HEK293 (cell line): ENCODE data around the gene TRAF1.

ENCODE experiments used
- CTCF ChIA-PET: fragments of 350-600 bp; formaldehyde crosslinking; extraction: SDS; loops from one replicate; lab custom pipeline; 2021; ENCODE audit warnings: antibody characterized with exemption; lab: Yijun Ruan, JAX
- POLR2A ChIA-PET: fragments of 300-600 bp; formaldehyde crosslinking; extraction: SDS; loops from one replicate; lab custom pipeline; 2020; ENCODE audit warnings: antibody characterized with exemption, inconsistent platforms; lab: Yijun Ruan, JAX
- H3K27ac ChIP-seq: fragments of 200-500 bp; sonication (Bioruptor generic); 2 replicates; pipeline ENCODE4 v1.5.1; 2014; ENCODE audit warnings: low read depth, low read length, control low read depth, inconsistent platforms; ENCODE audit errors: extremely low read depth
- H3K36me3 ChIP-seq, 2 experiments: fragments of 200-500 bp in 1 of 2; sonication (Bioruptor generic) in 1 of 2; 1 replicate in 1 of 2; 2 replicates in 1 of 2; pipeline ENCODE4 v1.5.1; 2014 to 2017; ENCODE audit warnings: inconsistent platforms in 2 of 2, low read length in 2 of 2; ENCODE audit not compliant: control insufficient read depth in 2 of 2, insufficient read depth in 1 of 2
- H3K4me1 ChIP-seq: fragments of 200-500 bp; sonication (Bioruptor generic); 2 replicates; pipeline ENCODE4 v1.5.1; 2014; ENCODE audit warnings: mild to moderate bottlenecking, low read length, inconsistent platforms; ENCODE audit not compliant: control insufficient read depth, insufficient read depth
- H3K4me3 ChIP-seq: 2 replicates; pipeline ENCODE4 v1.5.1; 2011; ENCODE audit warnings: low read depth, mild to moderate bottlenecking, control low read depth, low read length, moderate library complexity
- H3K9me3 ChIP-seq: fragments of 200-500 bp; sonication (Bioruptor generic); 2 replicates; pipeline ENCODE4 v1.5.1; 2014; ENCODE audit warnings: low read depth, low read length, inconsistent platforms; ENCODE audit not compliant: control insufficient read depth, insufficient read depth
- BCL11A ChIP-seq: fragments of 450-650 bp; formaldehyde crosslinking; IDR thresholded peaks from 2 replicates; pipeline ENCODE4 v1.5.1; 2016; ENCODE audit warnings: low read depth, missing biosample characterization, missing genetic modification characterization
- EGR2 ChIP-seq: fragments of 450-650 bp; formaldehyde crosslinking; IDR thresholded peaks from 2 replicates; pipeline ENCODE4 v1.5.1; 2016; ENCODE audit warnings: low read depth, missing biosample characterization, missing genetic modification characterization
- OSR2 ChIP-seq: fragments of 450-650 bp; formaldehyde crosslinking; IDR thresholded peaks from 2 replicates; pipeline ENCODE4 v1.5.1; 2016; ENCODE audit warnings: missing biosample characterization, missing genetic modification characterization
- REPIN1 ChIP-seq: fragments of 450-650 bp; formaldehyde crosslinking; IDR thresholded peaks from 2 replicates; pipeline ENCODE4 v1.5.1; 2017; ENCODE audit warnings: missing biosample characterization, missing genetic modification characterization, low read depth
- SCRT1 ChIP-seq: fragments of 450-650 bp; formaldehyde crosslinking; IDR thresholded peaks from 2 replicates; pipeline ENCODE4 v1.5.1; 2016; ENCODE audit warnings: missing biosample characterization, missing genetic modification characterization, borderline replicate concordance
- ZBTB20 ChIP-seq: fragments of 450-650 bp; formaldehyde crosslinking; IDR thresholded peaks from 2 replicates; pipeline ENCODE4 v1.5.1; 2016; ENCODE audit warnings: missing biosample characterization, missing genetic modification characterization
- ZBTB21 ChIP-seq: fragments of 450-650 bp; formaldehyde crosslinking; IDR thresholded peaks from 2 replicates; pipeline ENCODE4 v1.5.1; 2017; ENCODE audit warnings: missing biosample characterization, missing genetic modification characterization
- ZIC2 ChIP-seq: fragments of 450-650 bp; formaldehyde crosslinking; IDR thresholded peaks from 2 replicates; pipeline ENCODE4 v1.5.1; 2016; ENCODE audit warnings: missing biosample characterization, missing genetic modification characterization
- ZNF19 ChIP-seq: fragments of 450-650 bp; formaldehyde crosslinking; IDR thresholded peaks from 2 replicates; pipeline ENCODE4; 2016; ENCODE audit warnings: missing biosample characterization, missing genetic modification characterization, low read depth
- ZNF324 ChIP-seq: fragments of 450-650 bp; formaldehyde crosslinking; IDR thresholded peaks from 2 replicates; pipeline ENCODE4 v1.5.1; 2016; ENCODE audit warnings: missing biosample characterization, missing genetic modification characterization
- ZNF341 ChIP-seq: fragments of 450-650 bp; formaldehyde crosslinking; IDR thresholded peaks from 2 replicates; pipeline ENCODE4; 2016; ENCODE audit warnings: low read depth, missing biosample characterization, missing genetic modification characterization
- ZNF48 ChIP-seq: fragments of 450-650 bp; formaldehyde crosslinking; IDR thresholded peaks from 2 replicates; pipeline ENCODE4 v1.5.1; 2016; ENCODE audit warnings: missing biosample characterization, missing genetic modification characterization
- ZNF510 ChIP-seq: fragments of 450-650 bp; formaldehyde crosslinking; IDR thresholded peaks from 2 replicates; pipeline ENCODE4 v1.5.1; 2018; ENCODE audit warnings: mild to moderate bottlenecking, missing genetic modification characterization, missing biosample characterization; ENCODE audit not compliant: insufficient replicate concordance
- ZNF521 ChIP-seq: fragments of 450-650 bp; formaldehyde crosslinking; IDR thresholded peaks from 2 replicates; pipeline ENCODE4 v1.5.1; 2017; ENCODE audit warnings: missing biosample characterization, mild to moderate bottlenecking, missing genetic modification characterization
- ZNF529 ChIP-seq: fragments of 450-650 bp; formaldehyde crosslinking; IDR thresholded peaks from 2 replicates; pipeline ENCODE4 v1.5.1; 2017; ENCODE audit warnings: missing genetic modification characterization, missing biosample characterization; ENCODE audit not compliant: insufficient replicate concordance
- ZNF600 ChIP-seq: fragments of 450-650 bp; formaldehyde crosslinking; IDR thresholded peaks from 2 replicates; pipeline ENCODE4 v1.5.1; 2016; ENCODE audit warnings: missing biosample characterization, missing genetic modification characterization
- ZNF629 ChIP-seq: fragments of 450-650 bp; formaldehyde crosslinking; IDR thresholded peaks from 2 replicates; pipeline ENCODE4 v1.5.1; 2017; ENCODE audit warnings: missing biosample characterization, missing genetic modification characterization
- ZNF654 ChIP-seq: fragments of 450-650 bp; formaldehyde crosslinking; IDR thresholded peaks from 2 replicates; pipeline ENCODE4 v1.5.1; 2016; ENCODE audit warnings: low read depth, missing biosample characterization, missing genetic modification characterization
- ZNF660 ChIP-seq: fragments of 450-650 bp; IDR thresholded peaks from 2 replicates; pipeline ENCODE4 v1.5.1; 2018; ENCODE audit warnings: missing biosample characterization, mild to moderate bottlenecking, missing genetic modification characterization
- ZNF843 ChIP-seq: fragments of 450-650 bp; formaldehyde crosslinking; IDR thresholded peaks from 2 replicates; pipeline ENCODE4 v1.5.1; 2016; ENCODE audit warnings: missing biosample characterization, missing genetic modification characterization
- ZXDB ChIP-seq: fragments of 450-650 bp; formaldehyde crosslinking; IDR thresholded peaks from 2 replicates; pipeline ENCODE4 v1.5.1; 2016; ENCODE audit warnings: missing biosample characterization, missing genetic modification characterization
- TF ChIP-seq, protein P1 (sequence below): fragments of 450-650 bp; formaldehyde crosslinking; IDR thresholded peaks from 2 replicates; pipeline ENCODE4 v1.5.1; 2016; ENCODE audit warnings: missing biosample characterization, missing genetic modification characterization, low read depth
- TF ChIP-seq, protein P2 (sequence below): fragments of 450-650 bp; formaldehyde crosslinking; IDR thresholded peaks from 2 replicates; pipeline ENCODE4 v1.5.1; 2016; ENCODE audit warnings: missing biosample characterization, missing genetic modification characterization
- TF ChIP-seq, protein P3 (sequence below): fragments of 450-650 bp; formaldehyde crosslinking; IDR thresholded peaks from 2 replicates; pipeline ENCODE4 v1.5.1; 2016; ENCODE audit warnings: missing biosample characterization, missing genetic modification characterization
- TF ChIP-seq, protein P4 (sequence below): fragments of 450-650 bp; formaldehyde crosslinking; IDR thresholded peaks from 2 replicates; pipeline ENCODE4 v1.5.1; 2016; ENCODE audit warnings: missing biosample characterization, missing genetic modification characterization

TRAF1 gene

GRCh38 chr9:120925535-120926396, 830 bp downstream of the TRAF1 start:
- Histone ChIP-seq H3K36me3 (no peaks in the 10 kb centered on the region), H3K9me3 (no peaks in the 10 kb centered on the region), H3K4me1 (no peaks in the 10 kb centered on the region), H3K27ac (no peak overlapping the region), H3K4me3 (no peak overlapping the region)
- POLR2A ChIA-PET = interaction anchor here (0.7 kb wide), 1 partner anchor 46 kb away, joined by 3 read pairs; no protein-coding TSS in a partner anchor
- no peak for TF ChIP-seq REPIN1 (tag by site-specific recombination)
- TF ChIP-seq OSR2 (tag by site-specific recombination) = no peak
- no peak for TF ChIP-seq ZNF843 (tag by site-specific recombination)
- TF ChIP-seq, protein P1, sequence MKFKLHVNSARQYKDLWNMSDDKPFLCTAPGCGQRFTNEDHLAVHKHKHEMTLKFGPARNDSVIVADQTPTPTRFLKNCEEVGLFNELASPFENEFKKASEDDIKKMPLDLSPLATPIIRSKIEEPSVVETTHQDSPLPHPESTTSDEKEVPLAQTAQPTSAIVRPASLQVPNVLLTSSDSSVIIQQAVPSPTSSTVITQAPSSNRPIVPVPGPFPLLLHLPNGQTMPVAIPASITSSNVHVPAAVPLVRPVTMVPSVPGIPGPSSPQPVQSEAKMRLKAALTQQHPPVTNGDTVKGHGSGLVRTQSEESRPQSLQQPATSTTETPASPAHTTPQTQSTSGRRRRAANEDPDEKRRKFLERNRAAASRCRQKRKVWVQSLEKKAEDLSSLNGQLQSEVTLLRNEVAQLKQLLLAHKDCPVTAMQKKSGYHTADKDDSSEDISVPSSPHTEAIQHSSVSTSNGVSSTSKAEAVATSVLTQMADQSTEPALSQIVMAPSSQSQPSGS (tag by site-specific recombination) = no peak
- peak; percentile 72 for TF ChIP-seq ZBTB21
- no peak for TF ChIP-seq ZBTB20
- no peak for TF ChIP-seq ZNF654 (tag by site-specific recombination)
- TF ChIP-seq SCRT1 (tag by site-specific recombination) = no peak
- TF ChIP-seq, protein P2, sequence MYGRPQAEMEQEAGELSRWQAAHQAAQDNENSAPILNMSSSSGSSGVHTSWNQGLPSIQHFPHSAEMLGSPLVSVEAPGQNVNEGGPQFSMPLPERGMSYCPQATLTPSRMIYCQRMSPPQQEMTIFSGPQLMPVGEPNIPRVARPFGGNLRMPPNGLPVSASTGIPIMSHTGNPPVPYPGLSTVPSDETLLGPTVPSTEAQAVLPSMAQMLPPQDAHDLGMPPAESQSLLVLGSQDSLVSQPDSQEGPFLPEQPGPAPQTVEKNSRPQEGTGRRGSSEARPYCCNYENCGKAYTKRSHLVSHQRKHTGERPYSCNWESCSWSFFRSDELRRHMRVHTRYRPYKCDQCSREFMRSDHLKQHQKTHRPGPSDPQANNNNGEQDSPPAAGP (tag by site-specific recombination) = no peak
- no peak for TF ChIP-seq ZNF324 (tag by site-specific recombination)
- no peak for TF ChIP-seq ZNF529 (tag by site-specific recombination)
- no peak for TF ChIP-seq BCL11A (tag by site-specific recombination)
- TF ChIP-seq EGR2 = no peak
- TF ChIP-seq, protein P3, sequence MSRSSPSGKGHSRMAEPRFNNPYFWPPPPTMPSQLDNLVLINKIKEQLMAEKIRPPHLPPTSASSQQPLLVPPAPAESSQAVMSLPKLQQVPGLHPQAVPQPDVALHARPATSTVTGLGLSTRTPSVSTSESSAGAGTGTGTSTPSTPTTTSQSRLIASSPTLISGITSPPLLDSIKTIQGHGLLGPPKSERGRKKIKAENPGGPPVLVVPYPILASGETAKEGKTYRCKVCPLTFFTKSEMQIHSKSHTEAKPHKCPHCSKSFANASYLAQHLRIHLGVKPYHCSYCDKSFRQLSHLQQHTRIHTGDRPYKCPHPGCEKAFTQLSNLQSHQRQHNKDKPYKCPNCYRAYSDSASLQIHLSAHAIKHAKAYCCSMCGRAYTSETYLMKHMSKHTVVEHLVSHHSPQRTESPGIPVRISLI = no peak
- TF ChIP-seq ZNF510 = no peak
- TF ChIP-seq ZNF19 (tag by site-specific recombination) = no peak
- TF ChIP-seq ZNF48 (tag by site-specific recombination) = no peak
- TF ChIP-seq ZNF521 = no peak
- TF ChIP-seq, protein P4, sequence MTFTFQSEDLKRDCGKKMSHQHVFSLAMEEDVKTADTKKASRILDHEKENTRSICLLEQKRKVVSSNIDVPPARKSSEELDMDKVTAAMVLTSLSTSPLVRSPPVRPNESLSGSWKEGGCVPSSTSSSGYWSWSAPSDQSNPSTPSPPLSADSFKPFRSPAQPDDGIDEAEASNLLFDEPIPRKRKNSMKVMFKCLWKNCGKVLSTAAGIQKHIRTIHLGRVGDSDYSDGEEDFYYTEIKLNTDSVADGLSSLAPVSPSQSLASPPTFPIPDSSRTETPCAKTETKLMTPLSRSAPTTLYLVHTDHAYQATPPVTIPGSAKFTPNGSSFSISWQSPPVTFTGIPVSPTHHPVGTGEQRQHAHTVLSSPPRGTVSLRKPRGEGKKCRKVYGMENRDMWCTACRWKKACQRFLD (tag by site-specific recombination) = no peak
- no peak for TF ChIP-seq ZNF600 (tag by site-specific recombination)
- 0 out of 2 replicates have a peak, but pooled peaks have one; percentile 15 for TF ChIP-seq ZNF660 (tag by site-specific recombination)
- no peak for TF ChIP-seq ZNF341 (tag by site-specific recombination)
- TF ChIP-seq ZIC2 (tag by site-specific recombination) = peak; percentile 28; the same call in 1 of the 2 replicates
- TF ChIP-seq ZXDB (tag by site-specific recombination) = no peak
- peak; percentile 67 for TF ChIP-seq ZNF629 (tag by site-specific recombination)
- CTCF ChIA-PET = interaction anchor here (0.7 to 1.6 kb wide), 2 partner anchors 11 to 63 kb away, joined by 3 to 5 read pairs; no protein-coding TSS in a partner anchor
